Activated CD4-positive, alpha-beta T cell treated with anti-CD3 and anti-CD28 coated beads, Interleukin-2, amount 50 U/mL, for 1 hour (primary cell): Measurements from ENCODE around the gene RAD51B.

Experiments
- DNase-seq: peaks from one replicate; pipeline ENCODE4 v3.0.0-alpha.2; 2020

Gene RAD51B

DNA sequence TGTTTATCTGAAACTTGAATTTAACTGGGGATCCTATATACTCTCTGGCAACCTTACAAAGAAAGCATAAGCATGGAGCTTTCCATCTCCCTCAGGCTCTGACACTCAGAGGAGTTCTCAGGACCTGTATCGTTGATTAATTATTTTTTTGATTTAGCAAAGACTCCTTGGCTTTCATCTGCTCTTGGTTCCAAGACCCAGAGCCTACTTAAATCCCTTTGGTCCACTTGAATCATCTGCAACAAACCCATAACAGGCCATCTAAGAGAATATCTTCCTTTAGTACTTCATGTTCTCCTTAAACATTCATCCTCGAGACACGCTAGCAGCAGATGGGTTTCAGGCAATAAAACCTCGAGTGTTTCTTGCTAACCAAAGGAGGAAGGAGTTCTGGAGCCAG is 887.9 kb downstream of the RAD51B start:
- DNase-seq, result no peak

GRCh38 chr14:68708343-68708742 is 888.8 kb downstream of the RAD51B start:
- no peak for DNase-seq

- no peak for DNase-seq
These were observed 889.4 kb downstream of the RAD51B start for GRCh38 chr14:68709007-68709406.

DNA sequence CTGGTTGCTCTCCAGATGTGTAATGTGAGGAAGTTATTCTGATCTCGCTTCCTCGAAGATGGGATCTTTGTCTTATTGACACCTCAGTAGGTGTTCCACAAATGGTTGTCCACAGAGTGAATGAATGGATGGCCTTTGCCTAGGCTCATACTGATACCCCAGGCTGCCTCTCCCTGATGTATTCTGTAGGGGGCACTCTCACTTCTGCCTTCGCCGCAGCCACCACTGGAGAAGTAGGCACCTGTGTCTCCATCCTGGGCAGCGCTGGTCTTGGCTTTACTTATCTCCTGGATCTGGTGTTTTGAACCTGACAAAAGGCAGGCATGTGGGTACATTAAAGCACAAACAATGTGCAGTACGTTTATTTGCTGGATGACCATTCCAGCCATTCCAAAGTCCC is 891.2 kb downstream of the RAD51B start:
- no peak for DNase-seq

- peak; percentile 17 for DNase-seq
These were observed 892.2 kb downstream of the RAD51B start for GRCh38 chr14:68711561-68712309.

- no peak for DNase-seq
These were observed 893.3 kb downstream of the RAD51B start for GRCh38 chr14:68712703-68713370.

DNA sequence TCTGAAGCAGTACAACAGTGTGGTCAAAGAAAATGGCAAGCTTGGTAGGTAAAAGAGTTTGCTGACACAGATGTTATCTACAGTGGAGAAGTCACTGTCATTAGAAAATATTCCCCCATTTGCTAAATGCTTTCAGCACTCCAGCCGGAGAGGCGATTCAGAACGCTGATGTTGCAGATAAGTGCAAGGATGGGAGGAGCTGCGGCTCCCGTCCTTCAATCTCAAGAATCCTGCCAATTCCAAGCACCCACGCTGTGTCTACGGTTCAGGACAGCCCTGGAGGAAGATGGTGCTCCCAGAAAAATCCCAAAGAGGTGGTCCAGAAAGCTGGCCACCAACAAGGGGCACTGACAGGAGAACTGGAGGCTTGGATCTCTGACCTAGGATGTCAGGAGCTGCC is 894.2 kb downstream of the RAD51B start:
- DNase-seq, result no peak

DNA sequence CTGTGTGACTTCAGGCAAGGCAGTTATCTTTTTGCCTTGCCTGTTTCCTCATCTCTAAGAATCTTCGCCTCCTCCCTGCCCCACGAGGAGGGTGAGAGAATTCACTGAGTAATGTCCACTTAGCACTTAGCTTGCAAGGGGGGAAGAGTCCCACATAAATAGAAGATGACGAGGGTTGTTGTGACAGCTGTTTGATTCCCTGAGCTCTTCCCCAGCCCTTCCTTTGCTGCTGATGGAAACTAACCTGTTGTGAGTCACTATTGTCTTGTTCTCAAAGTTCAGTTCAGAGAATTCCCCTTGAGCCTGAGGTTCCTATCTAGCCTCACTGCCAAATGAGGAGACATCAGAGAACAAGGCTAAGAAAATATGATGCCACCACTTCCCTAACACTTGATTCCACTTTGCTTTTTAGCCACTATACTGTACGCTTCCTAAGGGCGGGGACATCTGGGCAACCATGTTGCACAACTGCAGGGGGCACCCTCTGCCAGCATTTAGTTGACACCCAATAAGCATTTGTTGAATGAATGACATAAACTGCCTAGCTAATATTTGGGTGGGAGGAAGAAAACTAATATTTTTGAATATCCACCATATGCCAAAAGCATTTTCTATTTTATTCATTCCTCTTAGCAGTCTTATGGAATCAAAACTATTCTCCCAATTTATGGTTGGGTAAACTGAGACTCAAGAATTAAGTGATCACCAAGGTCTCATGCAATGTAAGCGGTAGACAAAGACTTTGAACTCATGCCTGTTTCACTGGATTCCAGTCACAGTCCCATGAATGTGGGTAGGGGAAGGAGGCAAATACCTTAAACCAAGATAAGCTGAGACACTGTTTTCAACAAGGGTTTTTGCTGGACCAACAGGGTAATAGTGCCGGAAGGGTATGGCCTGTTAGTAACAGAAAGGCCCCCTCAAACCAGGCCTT is 895.7 kb downstream of the RAD51B start:
- DNase-seq, result no peak

DNA sequence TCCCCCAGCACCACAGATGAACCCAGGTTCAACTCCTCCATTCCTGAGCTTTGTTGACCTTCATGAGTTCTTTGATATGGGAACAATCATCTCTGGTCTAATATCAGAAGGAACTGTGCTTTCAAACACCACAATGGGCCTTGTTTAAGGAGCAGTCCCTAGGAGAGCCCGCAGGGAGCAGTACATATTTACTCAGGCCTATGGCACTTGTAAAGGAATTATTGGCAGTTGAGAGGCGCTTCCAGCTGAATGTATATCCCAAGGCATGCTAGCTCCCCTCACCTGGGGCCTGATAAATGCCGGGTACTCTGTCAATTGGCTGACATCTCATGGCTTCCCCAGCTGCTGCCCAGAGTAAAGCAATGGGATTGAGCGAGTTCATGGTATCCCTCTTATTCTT is 897.1 kb downstream of the RAD51B start:
- DNase-seq, result no peak

DNA sequence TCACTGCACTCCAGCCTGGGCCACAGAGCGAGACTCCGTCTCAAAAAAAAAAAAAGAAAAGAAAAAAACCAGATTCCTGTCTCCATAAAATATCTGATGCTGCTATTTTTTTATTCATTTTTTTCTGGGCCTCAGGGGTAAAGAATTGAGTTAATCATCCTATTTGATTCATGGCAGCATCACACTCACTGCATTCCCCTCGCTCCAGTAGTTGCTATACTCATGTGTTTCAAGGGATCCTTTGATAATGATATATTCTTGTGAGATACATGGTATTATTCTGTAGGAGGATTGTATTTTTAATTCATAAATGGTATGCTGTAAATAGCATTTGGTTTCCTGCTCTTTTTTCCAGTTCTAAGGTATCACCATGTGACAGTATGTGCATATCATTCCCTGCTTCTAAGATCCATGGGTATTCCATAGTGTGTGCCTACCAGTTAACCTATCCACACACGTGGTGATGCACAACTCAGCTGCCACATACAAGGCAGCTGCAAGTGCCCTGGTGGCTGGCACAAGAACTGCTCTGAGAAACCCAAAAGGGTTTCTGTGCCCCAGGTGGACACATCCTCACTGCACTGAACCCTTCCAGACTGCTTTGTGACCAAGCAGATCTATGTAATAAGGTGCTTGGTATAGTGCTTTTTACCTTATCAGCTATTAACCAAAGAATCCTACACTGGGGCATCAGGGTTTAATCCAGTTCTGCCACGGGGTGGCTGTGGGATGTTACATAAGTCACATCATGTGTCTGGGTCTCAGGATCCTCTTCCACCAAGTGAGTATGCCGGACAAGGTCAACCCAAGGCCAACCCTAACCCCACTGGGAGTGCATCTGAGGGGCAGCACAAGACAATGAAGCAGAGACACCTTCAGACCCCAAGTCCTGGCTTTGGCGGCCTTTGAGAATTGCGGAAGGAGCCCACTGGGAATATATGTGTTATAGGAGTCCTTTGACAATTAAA is 898.7 kb downstream of the RAD51B start:
- DNase-seq, result no peak

GRCh38 chr14:68719634-68720384 is 900.2 kb downstream of the RAD51B start:
- DNase-seq, result no peak

DNA sequence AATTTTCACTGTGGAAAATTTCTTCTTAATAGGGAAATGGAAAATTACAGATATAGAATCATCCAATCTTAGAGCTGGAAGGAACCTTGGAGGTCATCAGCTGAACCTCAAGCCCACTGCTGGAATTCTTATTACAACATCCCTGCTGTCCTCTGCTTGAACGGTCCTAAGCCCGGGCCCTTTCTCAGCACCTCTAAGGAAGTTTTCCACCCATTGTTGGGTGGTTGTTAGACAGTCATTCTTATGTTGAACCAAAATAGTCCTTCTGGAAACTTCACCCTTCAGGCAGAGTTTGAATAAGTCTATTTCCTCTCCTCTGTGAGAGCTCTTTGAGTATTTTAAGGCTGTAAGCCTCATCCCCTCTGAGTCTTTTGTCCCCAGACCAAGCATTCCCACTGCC is 902.6 kb downstream of the RAD51B start:
- DNase-seq, result no peak

DNA sequence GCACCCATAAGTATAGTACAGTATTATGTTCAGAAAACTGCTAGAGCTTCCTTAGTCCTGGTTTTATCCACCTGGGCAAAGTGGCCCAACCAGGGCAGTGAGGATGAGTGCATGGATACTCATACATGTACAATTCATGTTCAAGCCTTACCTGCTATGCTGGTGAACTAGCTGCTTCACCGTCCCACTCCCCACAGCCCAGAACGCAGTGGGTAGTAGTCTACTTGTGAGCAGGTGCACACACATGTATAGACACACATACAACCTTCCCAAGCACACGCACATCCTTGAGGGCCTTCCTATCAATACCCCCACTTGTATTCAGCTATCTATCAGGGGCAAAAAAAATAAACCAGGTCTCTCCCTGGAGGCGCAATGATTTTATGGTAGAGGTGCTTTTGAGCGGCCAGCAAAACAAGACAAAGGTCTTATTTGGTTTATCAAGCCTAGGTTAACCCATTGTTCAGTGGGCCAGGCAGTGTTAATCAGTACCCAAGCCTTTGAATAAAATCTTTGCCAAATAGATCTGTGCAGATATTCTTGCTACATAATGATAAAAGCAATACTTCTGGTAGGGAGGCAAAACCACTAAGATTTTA is 903.5 kb downstream of the RAD51B start:
- DNase-seq, result no peak

- DNase-seq, result no peak
These were observed 904.3 kb downstream of the RAD51B start for GRCh38 chr14:68723808-68724268.

DNA sequence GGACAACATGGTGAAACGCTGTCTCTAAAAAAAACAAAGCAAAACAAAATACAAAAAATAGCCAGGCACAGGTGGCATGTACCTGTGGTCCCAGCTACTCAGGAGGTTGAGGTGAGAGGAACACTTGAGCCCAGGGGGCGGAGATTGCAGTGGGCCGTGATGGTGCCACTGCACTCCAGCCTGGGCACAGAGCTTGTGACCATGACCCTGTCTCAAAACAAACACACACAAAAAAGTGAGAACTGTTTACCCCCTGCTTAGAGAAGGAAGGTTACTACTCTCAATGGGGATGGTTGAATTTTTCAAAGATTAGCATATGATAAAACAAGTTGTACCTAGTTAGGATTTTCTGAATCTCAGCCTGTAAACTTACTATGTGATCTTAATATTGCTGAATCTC is 905.3 kb downstream of the RAD51B start:
- DNase-seq, result no peak

DNA sequence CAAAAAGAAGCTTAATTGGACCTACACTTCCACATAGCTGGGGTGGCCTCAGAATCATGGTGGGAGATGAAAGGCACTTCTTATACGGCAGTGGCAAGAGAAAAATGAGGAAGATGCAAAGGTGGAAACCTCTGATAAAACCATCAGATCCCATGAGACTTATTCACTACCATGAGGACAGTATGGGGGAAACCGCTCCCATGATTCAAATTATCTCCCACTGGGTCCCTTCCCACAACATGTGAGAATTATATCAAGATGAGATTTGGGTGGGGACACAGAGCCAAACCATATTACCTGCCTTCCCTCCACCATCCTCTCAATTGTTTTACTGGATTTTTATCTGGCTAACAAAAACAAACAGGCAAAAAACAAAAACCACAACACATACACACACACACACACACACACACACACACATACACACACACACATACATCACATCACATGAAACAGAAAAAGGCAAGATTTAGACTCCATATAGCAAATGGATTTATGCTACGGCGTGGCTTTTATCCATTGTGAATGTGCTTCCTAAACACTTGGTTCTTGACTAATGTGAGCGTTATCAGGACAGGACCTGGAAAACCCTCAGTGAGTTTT is 906.6 kb downstream of the RAD51B start:
- no peak for DNase-seq

DNA sequence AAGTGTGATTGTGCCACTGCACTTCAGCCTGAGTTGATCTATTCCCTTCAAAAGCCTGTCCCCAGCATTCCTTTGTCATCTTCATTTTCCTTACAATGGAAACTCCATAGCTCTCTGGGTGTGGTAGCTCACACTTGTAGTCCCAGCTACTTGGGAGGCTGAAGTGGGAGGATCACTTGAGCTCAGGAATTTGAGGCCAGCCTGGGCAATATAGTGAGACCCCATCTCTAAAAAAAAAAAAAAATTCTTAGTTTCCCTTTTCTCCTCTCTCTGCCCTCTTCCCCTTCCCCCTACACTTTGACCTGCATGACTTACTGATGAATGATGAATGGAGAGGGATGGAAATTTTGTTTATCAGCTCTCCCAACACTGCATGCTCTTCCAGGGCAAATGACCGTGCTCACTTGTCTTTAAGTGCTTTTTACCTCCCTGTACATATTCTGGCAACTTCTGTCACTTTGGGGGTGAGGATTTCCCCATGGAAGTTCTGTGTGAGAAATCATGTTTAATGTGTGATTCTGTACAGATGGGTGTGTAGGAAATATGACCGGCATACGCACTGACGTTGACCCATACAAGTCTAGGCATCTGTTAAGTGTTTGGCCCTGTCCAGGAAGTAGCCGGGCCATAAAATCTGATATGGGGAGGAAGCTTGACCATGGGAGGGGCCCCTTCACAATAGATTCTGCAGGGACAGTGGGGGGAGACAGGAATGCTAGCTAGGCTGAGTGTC is 907.9 kb downstream of the RAD51B start:
- no peak for DNase-seq

GRCh38 chr14:68728342-68729106 is 908.9 kb downstream of the RAD51B start:
- DNase-seq, result no peak

DNA sequence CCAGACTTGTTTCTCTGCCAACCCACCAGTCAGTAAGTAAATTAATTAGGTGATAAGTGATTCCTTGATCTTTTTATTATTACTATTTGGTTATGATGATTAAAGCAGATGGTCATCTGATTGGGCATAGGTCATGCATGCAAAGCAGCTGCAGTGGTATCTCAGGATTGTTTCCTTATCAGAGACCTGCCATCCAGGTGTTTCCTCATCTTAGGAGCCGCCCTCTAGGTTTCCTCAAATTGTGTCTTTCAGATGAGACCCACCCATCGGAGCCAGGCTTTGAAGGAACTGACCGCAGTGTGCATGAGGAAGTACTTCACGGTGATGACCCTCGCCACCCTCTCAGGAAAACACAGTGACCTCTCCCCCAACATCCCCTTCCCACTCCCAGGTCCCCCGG is 910.0 kb downstream of the RAD51B start:
- no peak for DNase-seq
